HL-60 (cell line): ENCODE measurements around the gene FUT1.

Source experiments
- GABPA ChIP-seq: IDR thresholded peaks from 2 replicates; pipeline ENCODE4 v1.6.1; 2012; ENCODE audit warnings: low read depth
- POLR2AphosphoS5 ChIP-seq: IDR thresholded peaks from 2 replicates; pipeline ENCODE4 v1.6.1; 2012; ENCODE audit warnings: low read depth
- TF ChIP-seq, protein P1 (sequence below): IDR thresholded peaks from one replicate; pipeline ENCODE4 v1.5.1; 2011; ENCODE audit warnings: low read length, control low read depth, inconsistent platforms; ENCODE audit not compliant: insufficient read depth
- TF ChIP-seq, protein P2 (sequence below): IDR thresholded peaks from 2 replicates; pipeline ENCODE4 v1.6.1; 2012; ENCODE audit warnings: low read depth; ENCODE audit not compliant: insufficient replicate concordance

DNA sequence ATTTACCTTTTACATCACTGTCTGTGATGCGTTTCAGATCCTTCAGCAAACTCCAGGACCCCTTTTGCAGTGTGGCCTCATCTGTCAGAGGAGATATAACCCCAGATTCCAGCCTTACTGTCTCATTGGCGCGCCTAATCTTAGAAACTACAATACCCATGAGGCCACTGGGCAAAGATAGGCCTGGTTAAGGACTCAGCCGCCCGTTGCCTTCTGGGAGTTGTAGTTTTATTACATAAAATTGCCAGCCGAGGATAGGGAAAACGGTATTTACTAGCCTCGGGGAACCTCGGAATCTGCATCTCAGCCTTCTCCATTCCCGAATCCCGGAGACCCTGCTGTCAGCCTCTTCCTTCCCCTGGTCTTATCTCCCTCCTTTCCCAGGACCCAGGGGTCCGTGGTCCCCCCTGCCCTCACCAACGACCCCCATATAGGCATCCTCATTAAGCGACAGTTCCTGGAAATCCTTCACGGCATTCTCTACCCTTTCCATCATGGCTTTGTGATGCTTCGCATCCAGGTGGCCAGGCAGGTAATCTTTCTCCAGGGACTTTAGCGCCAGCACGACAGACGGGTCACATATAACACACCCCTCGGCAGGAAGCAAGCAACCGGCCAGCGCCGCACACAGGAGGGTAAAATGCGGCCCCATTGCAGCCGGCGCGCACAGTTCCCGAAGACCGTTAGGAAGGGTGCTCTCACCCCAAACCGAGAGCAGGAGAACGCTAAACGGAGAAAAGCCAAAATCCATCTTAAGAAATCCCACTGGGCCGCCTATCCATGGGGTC, 7.0 kb downstream of the FUT1 start:
- TF ChIP-seq, protein P1, sequence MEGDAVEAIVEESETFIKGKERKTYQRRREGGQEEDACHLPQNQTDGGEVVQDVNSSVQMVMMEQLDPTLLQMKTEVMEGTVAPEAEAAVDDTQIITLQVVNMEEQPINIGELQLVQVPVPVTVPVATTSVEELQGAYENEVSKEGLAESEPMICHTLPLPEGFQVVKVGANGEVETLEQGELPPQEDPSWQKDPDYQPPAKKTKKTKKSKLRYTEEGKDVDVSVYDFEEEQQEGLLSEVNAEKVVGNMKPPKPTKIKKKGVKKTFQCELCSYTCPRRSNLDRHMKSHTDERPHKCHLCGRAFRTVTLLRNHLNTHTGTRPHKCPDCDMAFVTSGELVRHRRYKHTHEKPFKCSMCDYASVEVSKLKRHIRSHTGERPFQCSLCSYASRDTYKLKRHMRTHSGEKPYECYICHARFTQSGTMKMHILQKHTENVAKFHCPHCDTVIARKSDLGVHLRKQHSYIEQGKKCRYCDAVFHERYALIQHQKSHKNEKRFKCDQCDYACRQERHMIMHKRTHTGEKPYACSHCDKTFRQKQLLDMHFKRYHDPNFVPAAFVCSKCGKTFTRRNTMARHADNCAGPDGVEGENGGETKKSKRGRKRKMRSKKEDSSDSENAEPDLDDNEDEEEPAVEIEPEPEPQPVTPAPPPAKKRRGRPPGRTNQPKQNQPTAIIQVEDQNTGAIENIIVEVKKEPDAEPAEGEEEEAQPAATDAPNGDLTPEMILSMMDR, result no peak
- TF ChIP-seq POLR2AphosphoS5 (no peak), GABPA (no peak)
- TF ChIP-seq, protein P2, sequence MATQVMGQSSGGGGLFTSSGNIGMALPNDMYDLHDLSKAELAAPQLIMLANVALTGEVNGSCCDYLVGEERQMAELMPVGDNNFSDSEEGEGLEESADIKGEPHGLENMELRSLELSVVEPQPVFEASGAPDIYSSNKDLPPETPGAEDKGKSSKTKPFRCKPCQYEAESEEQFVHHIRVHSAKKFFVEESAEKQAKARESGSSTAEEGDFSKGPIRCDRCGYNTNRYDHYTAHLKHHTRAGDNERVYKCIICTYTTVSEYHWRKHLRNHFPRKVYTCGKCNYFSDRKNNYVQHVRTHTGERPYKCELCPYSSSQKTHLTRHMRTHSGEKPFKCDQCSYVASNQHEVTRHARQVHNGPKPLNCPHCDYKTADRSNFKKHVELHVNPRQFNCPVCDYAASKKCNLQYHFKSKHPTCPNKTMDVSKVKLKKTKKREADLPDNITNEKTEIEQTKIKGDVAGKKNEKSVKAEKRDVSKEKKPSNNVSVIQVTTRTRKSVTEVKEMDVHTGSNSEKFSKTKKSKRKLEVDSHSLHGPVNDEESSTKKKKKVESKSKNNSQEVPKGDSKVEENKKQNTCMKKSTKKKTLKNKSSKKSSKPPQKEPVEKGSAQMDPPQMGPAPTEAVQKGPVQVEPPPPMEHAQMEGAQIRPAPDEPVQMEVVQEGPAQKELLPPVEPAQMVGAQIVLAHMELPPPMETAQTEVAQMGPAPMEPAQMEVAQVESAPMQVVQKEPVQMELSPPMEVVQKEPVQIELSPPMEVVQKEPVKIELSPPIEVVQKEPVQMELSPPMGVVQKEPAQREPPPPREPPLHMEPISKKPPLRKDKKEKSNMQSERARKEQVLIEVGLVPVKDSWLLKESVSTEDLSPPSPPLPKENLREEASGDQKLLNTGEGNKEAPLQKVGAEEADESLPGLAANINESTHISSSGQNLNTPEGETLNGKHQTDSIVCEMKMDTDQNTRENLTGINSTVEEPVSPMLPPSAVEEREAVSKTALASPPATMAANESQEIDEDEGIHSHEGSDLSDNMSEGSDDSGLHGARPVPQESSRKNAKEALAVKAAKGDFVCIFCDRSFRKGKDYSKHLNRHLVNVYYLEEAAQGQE, result no peak
